Activated CD4-positive, alpha-beta memory T cell treated with anti-CD3 and anti-CD28 coated beads, Interleukin-2, amount 10 ng/mL, durations not matched to agents 7 days and 5 days (primary cell): Measurements from ENCODE around the gene PLEKHA8. TPM values are rescaled to one million over a fixed set of nuclear protein-coding genes. Genes with fewer than 3 reads are reported as not detected.
A peak's percentile ranks its signal among the peaks of the same experiment; 100 is the strongest.

Source experiments
- CTCF ChIA-PET: fragments of 350-600 bp; sonication (Branson Sonifier 250); formaldehyde crosslinking; loops from one replicate; lab custom pipeline; 2021; ENCODE audit warnings: antibody characterized with exemption, inconsistent platforms; lab: Charles Lee
- POLR2A ChIA-PET: fragments of 350-600 bp; sonication (Branson Sonifier 250); formaldehyde crosslinking; loops from one replicate; lab custom pipeline; 2021; ENCODE audit warnings: antibody characterized with exemption; lab: Charles Lee
- DNase-seq: peaks from one replicate; pipeline ENCODE4 v3.0.0-alpha.2; 2020
- H3K27ac Mint-ChIP-seq: one replicate; pipeline ENCODE4 v1.8.0; 2021; ENCODE audit warnings: mild to moderate bottlenecking, mixed read lengths
- H3K27me3 Mint-ChIP-seq: one replicate; pipeline ENCODE4 v1.8.0; 2021; ENCODE audit warnings: mixed read lengths
- H3K36me3 Mint-ChIP-seq: one replicate; pipeline ENCODE4 v1.8.0; 2021; ENCODE audit warnings: low read depth, mixed read lengths
- H3K4me1 Mint-ChIP-seq: one replicate; pipeline ENCODE4 v1.8.0; 2021; ENCODE audit warnings: mixed read lengths
- H3K4me3 Mint-ChIP-seq: one replicate; pipeline ENCODE4 v1.8.0; 2021; ENCODE audit warnings: mild to moderate bottlenecking, mixed read lengths
- H3K9me3 Mint-ChIP-seq: one replicate; pipeline ENCODE4 v1.8.0; 2021; ENCODE audit warnings: mixed read lengths
- total RNA-seq, 2 experiments: library from RNA; stranded (reverse); gene quantifications; one replicate each; pipeline ENCODE4 v1.2.3, GENCODE V29; 2021

Gene PLEKHA8, protein sequence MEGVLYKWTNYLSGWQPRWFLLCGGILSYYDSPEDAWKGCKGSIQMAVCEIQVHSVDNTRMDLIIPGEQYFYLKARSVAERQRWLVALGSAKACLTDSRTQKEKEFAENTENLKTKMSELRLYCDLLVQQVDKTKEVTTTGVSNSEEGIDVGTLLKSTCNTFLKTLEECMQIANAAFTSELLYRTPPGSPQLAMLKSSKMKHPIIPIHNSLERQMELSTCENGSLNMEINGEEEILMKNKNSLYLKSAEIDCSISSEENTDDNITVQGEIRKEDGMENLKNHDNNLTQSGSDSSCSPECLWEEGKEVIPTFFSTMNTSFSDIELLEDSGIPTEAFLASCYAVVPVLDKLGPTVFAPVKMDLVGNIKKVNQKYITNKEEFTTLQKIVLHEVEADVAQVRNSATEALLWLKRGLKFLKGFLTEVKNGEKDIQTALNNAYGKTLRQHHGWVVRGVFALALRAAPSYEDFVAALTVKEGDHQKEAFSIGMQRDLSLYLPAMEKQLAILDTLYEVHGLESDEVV
- 10 to 100 TPM; 10.3 to 10.7 TPM for total RNA-seq

DNA sequence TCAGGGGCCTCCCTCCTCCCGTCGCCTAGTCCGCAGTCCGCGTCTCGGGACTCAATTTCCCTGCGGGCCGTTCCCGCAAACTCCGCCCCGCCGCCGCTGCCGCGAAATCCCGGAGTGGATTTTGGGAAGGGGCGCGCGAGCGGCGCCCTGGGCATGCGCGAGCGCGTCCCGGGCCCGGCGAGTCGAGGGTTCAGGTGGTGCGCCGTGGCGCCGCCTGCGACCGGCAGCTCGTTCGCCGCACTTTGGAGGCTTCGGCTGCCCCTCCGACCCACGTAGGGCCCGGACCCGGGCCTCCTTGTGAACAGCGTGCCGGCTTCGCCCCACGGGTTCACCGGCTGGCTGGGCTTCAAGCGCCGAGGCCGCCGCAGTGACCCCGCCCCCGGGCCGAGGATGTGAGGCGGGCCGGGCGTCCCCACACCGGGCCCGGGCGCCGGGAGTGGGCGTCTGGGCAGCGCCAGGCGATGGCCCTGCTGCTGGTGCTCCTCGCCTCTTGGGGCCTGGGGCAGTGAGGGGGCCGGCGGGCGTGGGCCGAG lies at the start of gene PLEKHA8:
Gene PLEKHA8 (plus strand): TSS at position 197 of the 533 bp plus-strand sequence. CDS start 351 bp downstream, outside the sequence.
- CTCF ChIA-PET = interaction anchor here (0.7 to 3.9 kb wide), 3 partner anchors 12 to 448 kb away, joined by 3 to 24 read pairs (median 6); no protein-coding TSS in a partner anchor
- Mint-ChIP-seq H3K4me1 (peaks cover 35% of the 10 kb centered on the region), H3K36me3 (peaks cover 2% of the 10 kb centered on the region)

DNA sequence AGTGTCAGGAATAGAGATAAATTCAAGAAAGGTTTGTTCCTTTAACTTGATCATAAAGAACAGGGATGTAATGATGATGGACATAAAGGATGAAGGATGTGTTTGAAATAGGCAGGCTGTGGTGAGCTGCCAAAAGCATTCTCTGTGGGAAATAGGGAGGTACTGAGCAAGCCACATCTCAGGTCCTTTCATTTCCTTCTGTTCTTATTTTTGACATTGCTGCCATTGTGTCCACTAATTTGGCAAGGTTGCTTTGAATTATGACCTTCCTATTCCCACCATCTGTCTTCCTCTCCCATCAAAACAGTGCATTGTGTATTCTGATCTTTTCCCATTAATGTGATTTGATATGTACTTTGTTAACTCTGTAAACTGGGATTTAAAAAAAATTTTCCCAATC lies 48.1 kb upstream of the PLEKHA8 start:
- H3K27ac Mint-ChIP-seq = no peak overlapping the region
- no peak for DNase-seq
- ChIA-PET POLR2A (no interaction called here), CTCF (no interaction called here)
- no peak overlapping the region for H3K4me3 Mint-ChIP-seq
- peaks cover 31% of the 10 kb centered on the region for H3K27me3 Mint-ChIP-seq
- H3K4me1 Mint-ChIP-seq = no peaks in the 10 kb centered on the region
- no peaks in the 10 kb centered on the region for H3K36me3 Mint-ChIP-seq
- no peaks in the 10 kb centered on the region for H3K9me3 Mint-ChIP-seq

More for the DNA sequence above, at the start of gene PLEKHA8:
- Mint-ChIP-seq H3K9me3 (no peaks in the 10 kb centered on the region), H3K27ac (peak within 1 kb of the TSS; percentile 87), H3K27me3 (no peaks in the 10 kb centered on the region), H3K4me3 (peak within 1 kb of the TSS; percentile 82)
- DNase-seq = peak; percentile 91
- POLR2A ChIA-PET = interaction anchor here (1.0 to 1.9 kb wide), 4 partner anchors 11 to 294 kb away, joined by 3 to 7 read pairs (median 4); partner anchors contain the start of gene MTURN

DNA sequence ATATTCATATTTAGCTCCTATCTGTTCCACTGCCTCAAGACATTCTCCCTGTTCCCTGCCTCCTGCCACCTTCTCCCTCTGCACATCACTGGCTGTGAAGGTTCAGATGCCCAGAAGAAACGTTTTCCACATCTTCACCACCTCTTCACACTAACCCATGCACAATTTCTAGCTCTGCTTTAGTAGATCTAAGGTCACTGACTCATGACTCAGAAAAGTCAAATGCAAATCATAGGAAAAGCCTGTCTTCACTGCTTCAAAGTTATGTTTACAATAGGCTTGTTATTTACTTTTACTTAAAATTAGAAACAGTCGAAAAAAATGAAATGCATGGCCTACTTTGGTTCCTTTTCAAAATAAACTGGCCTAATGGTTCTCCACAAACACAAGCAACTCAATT lies 41.1 kb upstream of the PLEKHA8 start:
- ChIA-PET POLR2A (no interaction called here), CTCF (no interaction called here)
- no peak for DNase-seq
- Mint-ChIP-seq H3K4me1 (peaks cover 11% of the 10 kb centered on the region), H3K4me3 (no peak overlapping the region), H3K27me3 (peaks cover 50% of the 10 kb centered on the region), H3K36me3 (peaks cover 4% of the 10 kb centered on the region), H3K27ac (no peak overlapping the region), H3K9me3 (no peaks in the 10 kb centered on the region)

DNA sequence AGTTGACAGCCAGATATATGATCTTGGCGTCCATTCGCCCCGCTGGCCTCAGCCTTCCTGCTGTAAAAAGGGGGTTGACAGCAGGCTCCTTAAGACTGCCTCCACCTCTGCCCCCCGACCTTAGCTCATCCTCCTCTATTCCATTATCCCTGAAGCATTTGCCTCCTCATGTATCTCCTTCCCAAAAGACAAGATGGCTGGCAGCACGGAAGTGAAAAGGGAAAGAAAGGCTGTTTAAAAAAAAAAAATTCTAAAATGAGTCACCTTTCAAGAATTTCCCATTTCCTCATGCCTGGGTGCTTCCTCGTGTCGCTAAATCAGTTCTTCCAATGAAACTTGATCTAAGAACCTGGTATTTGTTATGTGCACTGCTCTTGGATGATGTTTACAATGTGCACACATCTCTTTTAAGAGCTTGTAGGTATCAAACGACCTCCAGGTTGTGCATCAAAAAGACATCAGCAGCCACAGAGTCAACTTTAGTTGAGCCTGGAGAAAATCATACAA lies 40.3 kb upstream of the PLEKHA8 start:
- no peak overlapping the region for H3K27ac Mint-ChIP-seq
- ChIA-PET CTCF (no interaction called here), POLR2A (no interaction called here)
- peaks cover 55% of the 10 kb centered on the region for H3K27me3 Mint-ChIP-seq
- H3K4me1 Mint-ChIP-seq = peaks cover 11% of the 10 kb centered on the region
- H3K9me3 Mint-ChIP-seq = no peaks in the 10 kb centered on the region
- peak overlapping the region; percentile 71 for H3K4me3 Mint-ChIP-seq
- H3K36me3 Mint-ChIP-seq = peaks cover 4% of the 10 kb centered on the region
- no peak for DNase-seq

DNA sequence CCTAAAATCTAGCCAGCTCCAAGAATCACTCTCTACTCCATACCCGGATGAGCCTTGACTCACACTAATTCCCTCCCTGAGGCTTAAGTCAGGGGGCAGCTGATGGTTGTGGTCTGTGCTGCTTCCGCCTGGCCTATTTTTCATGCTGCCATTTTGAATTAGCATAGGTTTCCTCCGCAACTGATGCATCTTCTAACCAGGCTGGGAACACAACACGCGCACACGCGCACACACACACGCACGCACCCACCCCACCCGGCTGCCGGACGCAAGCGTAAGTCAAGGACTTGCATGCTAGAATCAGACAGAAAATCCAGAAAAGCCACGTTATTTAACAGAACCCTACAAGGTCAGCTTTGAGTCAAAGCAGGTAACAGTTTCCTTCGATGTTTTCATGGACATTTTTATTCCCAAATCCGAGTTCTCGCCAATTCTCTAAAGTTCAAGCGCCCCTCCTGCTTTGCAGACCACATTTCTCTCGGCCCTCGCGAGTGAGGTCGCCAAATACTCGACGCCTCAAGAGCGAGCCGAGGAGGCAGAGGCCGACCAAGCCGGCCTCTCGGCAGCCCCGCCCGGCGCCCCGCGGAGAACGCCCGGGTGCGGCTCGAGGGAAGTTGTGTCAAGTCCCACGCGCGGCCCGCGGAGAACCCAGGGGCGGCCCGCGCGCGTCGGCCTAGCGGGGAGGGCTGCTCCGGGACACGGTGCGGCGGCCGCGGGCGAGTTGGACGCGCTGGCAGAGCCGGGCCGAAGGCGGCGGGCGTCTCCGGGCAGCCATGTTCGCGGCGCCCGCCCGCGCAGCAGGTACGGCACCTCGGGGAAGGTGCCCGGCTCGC lies 39.6 kb upstream of the PLEKHA8 start:
- Mint-ChIP-seq H3K27ac (peak overlapping the region; percentile 76), H3K27me3 (peaks cover 55% of the 10 kb centered on the region), H3K9me3 (peaks cover 2% of the 10 kb centered on the region), H3K4me3 (peak overlapping the region; percentile 71), H3K4me1 (peaks cover 11% of the 10 kb centered on the region), H3K36me3 (peaks cover 4% of the 10 kb centered on the region)
- DNase-seq = peak; percentile 20
- CTCF ChIA-PET = no interaction called here
- POLR2A ChIA-PET = no interaction called here

DNA sequence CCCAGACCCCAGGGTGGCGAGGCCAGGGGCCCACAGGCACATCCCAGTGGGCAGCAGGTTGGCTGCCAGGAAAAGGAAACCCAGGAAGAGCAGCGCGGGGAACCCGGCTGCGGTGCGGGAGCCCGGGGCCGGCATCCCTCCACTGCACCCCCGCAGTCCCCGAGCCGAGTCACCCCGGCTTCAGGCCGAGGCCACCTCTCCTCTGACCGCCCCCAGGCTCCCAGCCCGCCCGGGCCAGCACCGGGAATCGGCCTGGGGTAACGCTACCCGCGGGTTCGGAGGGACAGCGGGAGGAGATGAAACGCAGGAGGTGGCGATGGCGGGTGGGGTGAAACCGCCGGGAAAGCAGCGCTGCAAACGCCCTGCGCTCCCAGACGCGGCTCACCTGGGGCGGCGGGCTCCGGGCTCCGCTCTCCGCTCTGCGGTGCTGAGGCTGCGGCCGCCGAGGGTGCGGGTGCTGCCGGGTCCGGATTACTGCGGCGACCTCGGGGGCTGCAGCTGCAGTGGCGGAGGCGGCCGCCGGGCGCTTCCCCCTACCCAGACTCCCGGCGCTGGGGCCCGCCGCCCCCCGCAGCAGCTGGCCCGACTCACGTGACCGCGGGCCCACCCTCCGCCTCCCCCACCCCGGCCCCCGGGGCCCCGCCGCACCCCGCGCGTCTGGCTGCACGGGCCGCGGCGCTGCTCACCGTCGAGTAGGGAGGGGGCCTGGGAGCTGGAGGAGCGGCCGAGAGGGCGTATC lies 38.8 kb upstream of the PLEKHA8 start, which contains the start of gene SCRN1:
Gene SCRN1 (minus strand): TSS at position 545 of the 739 bp plus-strand sequence. CDS start 20,734 bp downstream, outside the sequence.
- H3K4me3 Mint-ChIP-seq = peak within 1 kb of the TSS; percentile 71
- peaks cover 11% of the 10 kb centered on the region for H3K4me1 Mint-ChIP-seq
- CTCF ChIA-PET = no interaction called here
- peaks cover 2% of the 10 kb centered on the region for H3K9me3 Mint-ChIP-seq
- DNase-seq = peak; percentile 21
- peaks cover 57% of the 10 kb centered on the region for H3K27me3 Mint-ChIP-seq
- H3K36me3 Mint-ChIP-seq = peaks cover 4% of the 10 kb centered on the region
- POLR2A ChIA-PET = no interaction called here
- peak within 1 kb of the TSS; percentile 76 for H3K27ac Mint-ChIP-seq

DNA sequence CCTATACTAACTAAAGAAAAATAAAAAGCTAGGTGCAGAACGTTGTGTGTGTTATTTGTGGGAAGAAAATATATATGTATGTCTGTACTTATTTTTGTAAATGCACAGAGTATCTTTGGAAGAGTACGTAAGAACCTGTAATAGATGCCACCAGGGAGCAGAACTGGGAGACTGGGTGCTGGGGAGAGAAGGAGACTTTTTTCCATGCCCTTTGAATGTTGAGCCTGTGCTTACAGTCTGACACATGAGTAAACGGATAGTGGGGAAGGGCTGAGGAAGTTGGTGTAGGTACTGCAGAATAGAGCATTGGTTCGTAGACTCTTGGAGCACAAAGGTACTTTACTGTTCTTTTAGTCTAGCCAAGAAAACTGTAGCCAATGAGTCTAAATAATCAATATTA lies 37.3 kb upstream of the PLEKHA8 start:
- no peak overlapping the region for H3K27ac Mint-ChIP-seq
- ChIA-PET CTCF (no interaction called here), POLR2A (no interaction called here)
- peaks cover 11% of the 10 kb centered on the region for H3K4me1 Mint-ChIP-seq
- no peak for DNase-seq
- peaks cover 4% of the 10 kb centered on the region for H3K36me3 Mint-ChIP-seq
- peaks cover 57% of the 10 kb centered on the region for H3K27me3 Mint-ChIP-seq
- peaks cover 2% of the 10 kb centered on the region for H3K9me3 Mint-ChIP-seq
- H3K4me3 Mint-ChIP-seq = no peak overlapping the region

DNA sequence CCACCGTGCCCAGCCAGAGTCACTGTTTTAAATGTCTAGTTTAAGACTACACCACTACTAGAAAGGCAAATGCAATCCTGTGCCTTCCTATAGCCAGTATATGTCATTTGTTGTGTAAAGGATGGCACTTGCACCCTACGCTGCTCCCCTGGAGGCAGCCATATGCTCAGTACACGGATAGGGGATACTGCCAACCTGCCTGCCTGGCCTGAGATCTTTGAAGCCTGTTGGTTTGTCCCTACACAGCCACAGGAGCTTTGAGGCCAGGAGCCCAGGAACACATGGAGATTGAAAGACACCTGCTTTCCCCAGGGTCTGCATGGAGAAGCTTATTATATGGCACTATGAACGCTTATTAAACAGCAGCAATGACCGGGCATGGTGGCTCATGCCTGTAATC lies 36.3 kb upstream of the PLEKHA8 start:
- POLR2A ChIA-PET = no interaction called here
- no peak for DNase-seq
- Mint-ChIP-seq H3K4me1 (peaks cover 11% of the 10 kb centered on the region), H3K27ac (no peak overlapping the region), H3K27me3 (peaks cover 65% of the 10 kb centered on the region), H3K9me3 (peaks cover 7% of the 10 kb centered on the region), H3K4me3 (no peak overlapping the region), H3K36me3 (peaks cover 8% of the 10 kb centered on the region)
- CTCF ChIA-PET = no interaction called here

DNA sequence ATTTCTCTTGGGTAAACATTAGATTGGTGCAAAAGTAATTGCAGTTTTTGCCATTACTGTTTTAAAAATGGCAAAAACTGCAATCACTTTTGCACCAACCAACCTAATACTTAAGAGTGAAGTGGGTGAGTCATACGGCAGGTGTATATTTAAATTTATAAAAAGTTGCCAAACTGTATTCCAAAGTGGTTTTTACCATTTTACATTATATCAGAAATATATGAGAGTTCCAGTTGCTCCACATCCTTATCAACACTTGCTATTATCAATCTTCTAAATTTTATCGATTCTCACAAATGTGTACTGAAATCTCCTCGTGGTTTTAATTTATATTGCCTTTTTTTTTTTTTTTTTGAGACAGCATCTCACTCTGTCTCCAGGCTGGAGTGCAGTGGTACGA lies 35.1 kb upstream of the PLEKHA8 start:
- CTCF ChIA-PET = no interaction called here
- Mint-ChIP-seq H3K27me3 (peaks cover 61% of the 10 kb centered on the region), H3K4me3 (no peak overlapping the region), H3K9me3 (peaks cover 7% of the 10 kb centered on the region), H3K4me1 (peaks cover 11% of the 10 kb centered on the region), H3K27ac (no peak overlapping the region), H3K36me3 (peaks cover 8% of the 10 kb centered on the region)
- DNase-seq = no peak
- POLR2A ChIA-PET = no interaction called here

DNA sequence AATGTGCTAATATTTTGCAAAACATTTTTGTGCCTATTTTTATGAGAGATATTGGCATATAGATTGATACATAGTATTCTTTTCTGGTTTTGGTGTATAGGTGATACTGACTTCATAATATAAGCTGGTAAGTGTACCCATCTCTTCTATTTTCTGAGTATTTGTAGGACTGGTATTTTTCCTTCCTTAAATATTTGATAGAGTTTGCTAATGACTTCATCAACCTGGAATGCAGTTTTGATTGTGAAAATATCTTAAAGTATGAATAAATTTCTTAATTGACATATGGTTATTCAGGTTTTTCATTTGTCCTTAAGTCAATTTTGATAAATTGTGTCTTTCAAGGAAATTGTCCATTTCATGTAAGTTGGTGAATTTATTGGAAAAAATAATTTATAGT lies 32.6 kb upstream of the PLEKHA8 start:
- H3K4me1 Mint-ChIP-seq = no peaks in the 10 kb centered on the region
- peaks cover 57% of the 10 kb centered on the region for H3K27me3 Mint-ChIP-seq
- ChIA-PET POLR2A (no interaction called here), CTCF (no interaction called here)
- H3K36me3 Mint-ChIP-seq = peaks cover 5% of the 10 kb centered on the region
- no peak for DNase-seq
- H3K9me3 Mint-ChIP-seq = peaks cover 7% of the 10 kb centered on the region
- no peak overlapping the region for H3K4me3 Mint-ChIP-seq
- H3K27ac Mint-ChIP-seq = no peak overlapping the region

DNA sequence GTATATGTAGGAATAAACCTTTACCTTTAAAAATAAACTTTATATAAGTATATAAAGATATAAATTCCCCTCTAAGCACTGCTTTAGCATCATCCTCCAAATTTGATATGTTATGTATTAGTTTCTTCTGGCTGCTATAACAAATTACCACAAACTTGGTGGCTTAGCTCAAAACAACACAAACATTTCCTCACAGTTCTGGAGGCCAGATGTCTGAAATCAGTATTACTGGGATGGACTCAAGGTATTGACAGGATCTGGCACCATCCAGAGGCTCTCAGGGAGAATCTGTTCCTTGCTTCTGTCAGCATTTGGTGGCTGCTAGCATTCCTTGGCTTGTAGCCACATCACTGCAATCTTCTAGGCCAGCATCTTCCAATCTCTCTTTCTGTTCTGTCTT lies 31.9 kb upstream of the PLEKHA8 start:
- peaks cover 50% of the 10 kb centered on the region for H3K27me3 Mint-ChIP-seq
- no peak for DNase-seq
- H3K36me3 Mint-ChIP-seq = peaks cover 5% of the 10 kb centered on the region
- ChIA-PET POLR2A (no interaction called here), CTCF (no interaction called here)
- H3K27ac Mint-ChIP-seq = no peak overlapping the region
- peaks cover 7% of the 10 kb centered on the region for H3K9me3 Mint-ChIP-seq
- no peak overlapping the region for H3K4me3 Mint-ChIP-seq
- no peaks in the 10 kb centered on the region for H3K4me1 Mint-ChIP-seq

DNA sequence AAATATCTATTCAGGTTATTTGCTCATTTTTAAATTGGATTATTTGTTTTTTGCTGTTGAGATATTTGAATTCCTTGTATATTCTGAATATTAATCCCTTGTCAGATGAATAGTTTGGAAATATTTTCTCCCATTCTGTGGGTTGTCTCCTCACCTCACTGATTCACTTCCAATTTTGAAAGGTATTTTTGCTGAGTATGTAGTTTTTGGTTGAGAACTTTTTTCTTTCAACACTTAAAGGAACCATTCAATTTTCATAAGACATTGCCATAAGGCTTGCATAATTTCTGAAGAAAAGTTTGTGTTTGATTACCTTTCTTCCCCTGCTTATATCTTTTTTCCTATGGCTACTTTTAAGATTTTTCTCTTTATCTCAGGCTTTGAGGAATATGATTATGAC lies 29.7 kb upstream of the PLEKHA8 start:
- CTCF ChIA-PET = no interaction called here
- Mint-ChIP-seq H3K27ac (no peak overlapping the region), H3K27me3 (peaks cover 44% of the 10 kb centered on the region), H3K36me3 (peaks cover 5% of the 10 kb centered on the region), H3K9me3 (peaks cover 5% of the 10 kb centered on the region), H3K4me1 (no peaks in the 10 kb centered on the region), H3K4me3 (no peak overlapping the region)
- POLR2A ChIA-PET = no interaction called here
- DNase-seq = no peak
